HT-29 (cell line): ENCODE data around the gene SLAMF9. TPM values are rescaled to one million over a fixed set of nuclear protein-coding genes. Genes with fewer than 3 reads are reported as not detected.

Experiments used
- DNase-seq: peaks from one replicate; pipeline ENCODE4 v3.0.0-alpha.2; 2015; ENCODE audit warnings: low spot score
- total RNA-seq: library from RNA; depleted of rRNA; stranded (reverse); fragments of >200 nt; shearing (Covaris generic); gene quantifications from 2 replicates; pipeline ENCODE4 v1.2.3, GENCODE V29; 2014; rRNA removed

Gene SLAMF9
- not detected in 2 replicates for total RNA-seq

GRCh38 chr1:159953536-159954515 lies at the start of gene SLAMF9:
TSS of gene SLAMF9 (minus strand) at chr1:159954237. CDS start at chr1:159954137, 100 bp downstream.
- no peak for DNase-seq

- DNase-seq, result no peak
Observed at GRCh38 chr1:160001440-160001839, 47.4 kb upstream of the SLAMF9 start.

- DNase-seq, result no peak
Observed at GRCh38 chr1:159999204-159999603, 45.2 kb upstream of the SLAMF9 start.

GRCh38 chr1:159996653-159997052 lies 42.6 kb upstream of the SLAMF9 start:
- DNase-seq, result no peak

GRCh38 chr1:159994896-159995295 lies 40.9 kb upstream of the SLAMF9 start:
- no peak for DNase-seq

- DNase-seq, result no peak
Observed at GRCh38 chr1:159993911-159994310, 39.9 kb upstream of the SLAMF9 start.

GRCh38 chr1:159992161-159992560 lies 38.1 kb upstream of the SLAMF9 start:
- no peak for DNase-seq

- DNase-seq, result peak; percentile 3
Observed at GRCh38 chr1:159991513-159991912, 37.5 kb upstream of the SLAMF9 start.

GRCh38 chr1:159990005-159990404 lies 36.0 kb upstream of the SLAMF9 start:
- no peak for DNase-seq

GRCh38 chr1:159989581-159989980 lies 35.5 kb upstream of the SLAMF9 start:
- DNase-seq, result no peak

GRCh38 chr1:159988006-159988405 lies 34.0 kb upstream of the SLAMF9 start:
- no peak for DNase-seq

GRCh38 chr1:159987186-159987585 lies 33.1 kb upstream of the SLAMF9 start:
- no peak for DNase-seq

GRCh38 chr1:159986531-159986930 lies 32.5 kb upstream of the SLAMF9 start:
- DNase-seq, result no peak

- no peak for DNase-seq
Observed at GRCh38 chr1:159986093-159986492, 32.1 kb upstream of the SLAMF9 start.

GRCh38 chr1:159985473-159985872 lies 31.4 kb upstream of the SLAMF9 start:
- no peak for DNase-seq

GRCh38 chr1:159983681-159984080 lies 29.6 kb upstream of the SLAMF9 start:
- DNase-seq, result no peak

- no peak for DNase-seq
Observed at GRCh38 chr1:159982280-159982679, 28.2 kb upstream of the SLAMF9 start.

GRCh38 chr1:159981351-159982055 lies 27.5 kb upstream of the SLAMF9 start:
- no peak for DNase-seq

- DNase-seq, result no peak
Observed at GRCh38 chr1:159980786-159981185, 26.7 kb upstream of the SLAMF9 start.

GRCh38 chr1:159980076-159980475 lies 26.0 kb upstream of the SLAMF9 start:
- no peak for DNase-seq

- no peak for DNase-seq
Observed at GRCh38 chr1:159979257-159979656, 25.2 kb upstream of the SLAMF9 start.

GRCh38 chr1:159978107-159978398 lies 24.0 kb upstream of the SLAMF9 start:
- DNase-seq, result no peak
